Measurements from ENCODE around the gene GBGT1. TPM values are rescaled to one million over a fixed set of nuclear protein-coding genes. Genes with fewer than 3 reads are reported as not detected.

GBGT1 gene
- total and polyA plus RNA-seq, 8 donors, result 1.2 to 37.9 (median 22.6) TPM

DNA sequence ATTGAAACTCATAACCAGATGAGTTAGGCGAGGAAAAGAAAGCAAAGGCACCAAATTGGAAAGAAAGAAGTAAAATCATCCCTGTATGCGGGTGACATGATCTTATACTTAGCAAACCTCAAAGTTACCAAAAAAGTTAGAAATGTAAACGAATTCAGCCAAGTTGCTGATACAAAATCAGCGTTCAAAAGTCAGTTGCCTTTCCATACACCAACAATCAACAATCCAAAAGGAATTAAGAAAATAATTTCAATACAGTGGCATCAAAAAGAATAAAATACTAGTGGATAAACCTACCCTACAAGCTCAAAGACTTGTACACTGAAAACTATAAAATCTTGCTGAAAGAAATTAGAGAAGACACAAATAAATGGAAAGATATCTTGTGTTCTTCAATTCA, 30.9 kb upstream of the GBGT1 start:
- no peak for DNase-seq
- peaks cover 0 to 6% (median 0%) of the 10 kb centered on the region in 4 donors for H3K9me3 ChIP-seq
- H3K4me3 ChIP-seq, result no peak overlapping the region
- no peak overlapping the region for H3K27ac ChIP-seq
- no peak for TF ChIP-seq EP300 (IDR thresholded peaks at IDR 0.05)
- TF ChIP-seq POLR2A (IDR thresholded peaks at IDR 0.05), result no peak
- no peak for TF ChIP-seq POLR2AphosphoS5 (IDR thresholded peaks at IDR 0.05)
- TF ChIP-seq, protein P1, sequence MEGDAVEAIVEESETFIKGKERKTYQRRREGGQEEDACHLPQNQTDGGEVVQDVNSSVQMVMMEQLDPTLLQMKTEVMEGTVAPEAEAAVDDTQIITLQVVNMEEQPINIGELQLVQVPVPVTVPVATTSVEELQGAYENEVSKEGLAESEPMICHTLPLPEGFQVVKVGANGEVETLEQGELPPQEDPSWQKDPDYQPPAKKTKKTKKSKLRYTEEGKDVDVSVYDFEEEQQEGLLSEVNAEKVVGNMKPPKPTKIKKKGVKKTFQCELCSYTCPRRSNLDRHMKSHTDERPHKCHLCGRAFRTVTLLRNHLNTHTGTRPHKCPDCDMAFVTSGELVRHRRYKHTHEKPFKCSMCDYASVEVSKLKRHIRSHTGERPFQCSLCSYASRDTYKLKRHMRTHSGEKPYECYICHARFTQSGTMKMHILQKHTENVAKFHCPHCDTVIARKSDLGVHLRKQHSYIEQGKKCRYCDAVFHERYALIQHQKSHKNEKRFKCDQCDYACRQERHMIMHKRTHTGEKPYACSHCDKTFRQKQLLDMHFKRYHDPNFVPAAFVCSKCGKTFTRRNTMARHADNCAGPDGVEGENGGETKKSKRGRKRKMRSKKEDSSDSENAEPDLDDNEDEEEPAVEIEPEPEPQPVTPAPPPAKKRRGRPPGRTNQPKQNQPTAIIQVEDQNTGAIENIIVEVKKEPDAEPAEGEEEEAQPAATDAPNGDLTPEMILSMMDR (IDR thresholded peaks at IDR 0.05), result no peak
- 69 to 87% (median 81%) methylated on average over 4 of the region's 4 CpGs for WGBS, 5 donors
- peaks cover 0 to 54% (median under 1%) of the 10 kb centered on the region in 3 donors for H3K27me3 ChIP-seq
- intact Hi-C loops (cut with DNase I; ENCODE audit: low total_unique reads), result loop anchor here (10.0 kb wide), 1 partner anchor 70 kb away; no protein-coding TSS in a partner anchor
- H3K4me1 ChIP-seq, result no peaks in the 10 kb centered on the region
- no peaks in the 10 kb centered on the region for H3K36me3 ChIP-seq

DNA sequence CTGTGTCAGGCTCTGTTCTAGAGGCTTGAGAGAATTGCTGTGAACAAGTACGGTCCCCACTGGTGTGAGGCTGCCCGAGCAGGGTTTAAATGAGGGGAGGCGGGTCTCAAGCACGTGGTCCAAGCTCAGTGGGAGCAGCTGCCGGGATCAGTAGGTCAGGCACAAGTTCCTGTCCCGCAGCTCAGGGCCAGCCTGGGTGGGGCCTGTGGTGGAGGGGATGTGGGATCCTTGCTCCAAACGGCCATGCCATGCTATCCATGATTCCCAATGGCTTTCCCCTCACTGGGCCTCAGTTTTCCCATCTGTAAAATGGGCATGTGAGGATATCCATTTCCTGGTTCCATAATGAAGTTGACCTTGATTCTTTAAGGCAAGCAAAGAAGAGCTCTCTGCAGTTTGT, 28.3 kb upstream of the GBGT1 start:
- intact Hi-C loops (cut with DNase I; ENCODE audit: low total_unique reads), result loop anchor here (10.0 kb wide), 1 partner anchor 73 kb away; no protein-coding TSS in a partner anchor
- Histone ChIP-seq H3K9me3 (peaks cover 0 to 6% (median 0%) of the 10 kb centered on the region in 4 donors), H3K36me3 (no peaks in the 10 kb centered on the region), H3K4me3 (no peak overlapping the region), H3K27me3 (peaks cover 0 to 65% (median 16%) of the 10 kb centered on the region in 3 donors), H3K4me1 (no peaks in the 10 kb centered on the region), H3K27ac (no peak overlapping the region)
- WGBS, 5 donors, result 38 to 65% (median 45%) methylated on average over 6 to 7 of the region's 7 CpGs
- no peak for DNase-seq
- TF ChIP-seq EP300 (IDR thresholded peaks at IDR 0.05) (no peak), POLR2AphosphoS5 (IDR thresholded peaks at IDR 0.05) (no peak), POLR2A (IDR thresholded peaks at IDR 0.05) (no peak)
- TF ChIP-seq, protein P1 (IDR thresholded peaks at IDR 0.05), result no peak

DNA sequence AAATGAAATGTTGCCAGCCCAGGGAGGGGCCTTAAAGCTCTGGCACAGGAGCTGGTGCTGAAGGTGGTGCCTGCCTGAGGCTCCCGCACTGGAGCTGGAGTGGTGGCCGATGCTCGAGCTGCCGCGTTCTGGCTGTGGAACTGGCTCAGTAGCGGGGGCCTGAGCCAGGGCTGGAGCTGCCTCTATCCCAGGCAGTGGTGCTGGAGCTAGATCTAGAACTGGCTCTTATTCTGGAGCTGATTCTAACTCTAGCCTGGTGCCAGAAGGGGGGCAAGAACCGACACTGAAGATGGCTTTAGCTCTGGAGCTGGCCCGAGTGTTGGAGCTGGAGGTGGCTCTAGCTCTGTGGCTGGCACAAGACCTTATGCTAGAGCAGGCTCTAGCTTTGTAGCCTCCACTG, 26.1 kb upstream of the GBGT1 start:
- no peak for TF ChIP-seq POLR2A (IDR thresholded peaks at IDR 0.05)
- TF ChIP-seq EP300 (IDR thresholded peaks at IDR 0.05), result no peak
- no peak for TF ChIP-seq POLR2AphosphoS5 (IDR thresholded peaks at IDR 0.05)
- TF ChIP-seq, protein P1 (IDR thresholded peaks at IDR 0.05), result no peak
- 84 to 89% (median 86%) methylated on average over 7 to 8 of the region's 8 CpGs for WGBS, 5 donors
- Histone ChIP-seq H3K9me3 (peaks cover 0 to 2% (median 0%) of the 10 kb centered on the region in 4 donors), H3K27me3 (peaks cover 0 to 64% (median 16%) of the 10 kb centered on the region in 3 donors), H3K4me3 (no peak overlapping the region), H3K27ac (no peak overlapping the region), H3K4me1 (peaks cover 0 to 9% (median 6%) of the 10 kb centered on the region in 4 donors), H3K36me3 (no peaks in the 10 kb centered on the region)
- DNase-seq, result no peak
- intact Hi-C loops (cut with DNase I; ENCODE audit: low total_unique reads), result loop anchor here (5.0 to 10.0 kb wide), 3 partner anchors 75 to 295 kb away; no protein-coding TSS in a partner anchor

DNA sequence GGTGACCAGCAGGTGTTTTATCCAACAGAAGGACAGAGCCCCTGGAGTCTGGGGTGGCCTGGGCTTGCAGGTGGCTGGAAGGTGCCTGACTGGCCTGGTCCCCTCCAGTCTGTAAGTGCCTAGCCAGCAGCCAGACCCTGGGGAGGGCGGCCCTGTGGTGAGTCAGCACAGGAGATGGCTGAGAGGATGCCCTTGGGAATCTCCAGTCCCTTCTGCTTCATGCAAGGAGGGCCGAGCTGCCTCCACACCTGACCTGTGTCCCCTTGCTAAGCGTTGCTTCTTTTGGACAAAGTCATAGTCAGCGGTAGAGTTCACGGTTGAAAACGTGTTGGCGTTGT, 25.1 kb upstream of the GBGT1 start:
- H3K36me3 ChIP-seq, result no peaks in the 10 kb centered on the region
- intact Hi-C loops (cut with DNase I; ENCODE audit: low total_unique reads), result loop anchor here (5.0 to 10.0 kb wide), 2 partner anchors 138 to 296 kb away; no protein-coding TSS in a partner anchor
- no peak for DNase-seq
- TF ChIP-seq EP300 (IDR thresholded peaks at IDR 0.05) (no peak), POLR2AphosphoS5 (IDR thresholded peaks at IDR 0.05) (no peak)
- TF ChIP-seq, protein P1 (IDR thresholded peaks at IDR 0.05), result no peak
- no peak overlapping the region for H3K27ac ChIP-seq
- peaks cover 0 to 66% (median 16%) of the 10 kb centered on the region in 3 donors for H3K27me3 ChIP-seq
- no peak overlapping the region for H3K4me3 ChIP-seq
- peaks cover 0 to 11% (median 6%) of the 10 kb centered on the region in 4 donors for H3K4me1 ChIP-seq
- WGBS, 5 donors, result 74 to 87% (median 79%) methylated on average over 6 to 7 of the region's 7 CpGs
- no peaks in the 10 kb centered on the region for H3K9me3 ChIP-seq

All from stomach (tissue), 9 donors.